SU-DHL-6 (cell line): ENCODE measurements around the gene HK1.
A peak's percentile ranks its signal among the peaks of the same experiment; 100 is the strongest.

Experiments used
- H2AFZ ChIP-seq: fragments of 200-600 bp; sonication (generic); 2 replicates; pipeline ENCODE4 v1.6.1; 2014; ENCODE audit warnings: low read depth, mild to moderate bottlenecking, moderate library complexity, mixed read lengths, antibody characterized with exemption, low read length; ENCODE audit not compliant: severe bottlenecking
- H3F3A ChIP-seq: fragments of 200-600 bp; shearing (Covaris generic); 2 replicates; pipeline ENCODE4 v1.6.0; 2016; ENCODE audit warnings: antibody characterized with exemption, mild to moderate bottlenecking; ENCODE audit not compliant: insufficient read depth
- H3K27ac ChIP-seq: fragments of 200-600 bp; sonication (generic); 2 replicates; pipeline ENCODE4 v1.5.1; 2016; ENCODE audit warnings: low read depth, mild to moderate bottlenecking, low read length, moderate library complexity, mixed read lengths
- H3K27me3 ChIP-seq: fragments of 200-600 bp; sonication (generic), shearing (Covaris generic); 2 replicates; pipeline ENCODE4 v1.6.0; 2014; ENCODE audit warnings: mild to moderate bottlenecking, low read length
- H3K36me3 ChIP-seq: fragments of 200-600 bp; sonication (generic); 2 replicates; pipeline ENCODE4 v1.6.1; 2014; ENCODE audit warnings: mild to moderate bottlenecking, low read length, mixed read lengths
- H3K4me2 ChIP-seq: fragments of 300-600, 200-600 bp; shearing (Covaris generic), sonication (generic); 2 replicates; pipeline ENCODE4 v1.6.0; 2014; ENCODE audit warnings: low read length, low read depth, mild to moderate bottlenecking; ENCODE audit not compliant: poor library complexity, severe bottlenecking
- H3K4me3 ChIP-seq: fragments of 200-600 bp; sonication (generic); 2 replicates; pipeline ENCODE4 v1.5.1; 2014; ENCODE audit warnings: antibody characterized with exemption, low read length, mild to moderate bottlenecking, mixed read lengths; ENCODE audit not compliant: insufficient read depth, poor library complexity, severe bottlenecking
- H3K79me2 ChIP-seq: fragments of 200-600 bp; sonication (generic); 2 replicates; pipeline ENCODE4 v1.6.1; 2014; ENCODE audit warnings: mild to moderate bottlenecking, low read length, moderate library complexity; ENCODE audit not compliant: insufficient read depth
- H3K9ac ChIP-seq: fragments of 200-600 bp; sonication (generic); 2 replicates; pipeline ENCODE4 v1.7.0; 2014; ENCODE audit warnings: mild to moderate bottlenecking, low read length
- H3K9me2 ChIP-seq: fragments of 200-600 bp; sonication (generic); replicated peaks from 2 replicates; pipeline ENCODE4 v1.6.1; 2014; ENCODE audit warnings: low read length; ENCODE audit not compliant: insufficient read depth
- H3K9me3 ChIP-seq: fragments of 200-600 bp; sonication (generic); 2 replicates; pipeline ENCODE4 v1.6.1; 2014; ENCODE audit warnings: low read length, mixed read lengths; ENCODE audit not compliant: insufficient read depth
- H4K20me1 ChIP-seq: fragments of 200-600 bp; sonication (generic); 2 replicates; pipeline ENCODE4 v1.6.1; 2014; ENCODE audit warnings: low read depth, mild to moderate bottlenecking, antibody characterized with exemption, low read length, moderate library complexity, mixed read lengths
- CTCF ChIP-seq: fragments of 200-600 bp; sonication (generic); IDR thresholded peaks from one replicate; pipeline ENCODE4 v1.5.1; 2017; ENCODE audit warnings: antibody characterized with exemption, mild to moderate bottlenecking, low read length, moderate library complexity; ENCODE audit not compliant: insufficient read depth, poor library complexity, severe bottlenecking
- EZH2phosphoT487 ChIP-seq: fragments of 200-600 bp; sonication (generic), shearing (Covaris generic); conservative IDR thresholded peaks from 2 replicates; pipeline ENCODE4 v1.6.1; 2018; ENCODE audit warnings: mild to moderate bottlenecking, antibody characterized with exemption, low read length, moderate library complexity, mixed read lengths

HK1 gene

GRCh38 chr10:69317626-69318105 is 39.4 kb downstream of the HK1 start:
- H3K9me2 ChIP-seq, result no peaks in the 10 kb centered on the region
- no peaks in the 10 kb centered on the region for H3K27me3 ChIP-seq
- TF ChIP-seq EZH2phosphoT487, result no peak
- no peak for TF ChIP-seq CTCF
- H3K9me3 ChIP-seq, result no peaks in the 10 kb centered on the region
- H3K4me2 ChIP-seq, result peak overlapping the region; percentile 62
- peak overlapping the region; percentile 91 for H3K4me3 ChIP-seq
- H2AFZ ChIP-seq, result peak overlapping the region; percentile 87
- H3F3A ChIP-seq, result peaks cover 13% of the 10 kb centered on the region
- peak overlapping the region; percentile 81 for H3K9ac ChIP-seq
- peaks cover 17% of the 10 kb centered on the region; the same call in 1 of the 2 replicates for H3K79me2 ChIP-seq
- peak overlapping the region; percentile 61 for H3K27ac ChIP-seq
- no peaks in the 10 kb centered on the region for H3K36me3 ChIP-seq
- H4K20me1 ChIP-seq, result no peaks in the 10 kb centered on the region

DNA sequence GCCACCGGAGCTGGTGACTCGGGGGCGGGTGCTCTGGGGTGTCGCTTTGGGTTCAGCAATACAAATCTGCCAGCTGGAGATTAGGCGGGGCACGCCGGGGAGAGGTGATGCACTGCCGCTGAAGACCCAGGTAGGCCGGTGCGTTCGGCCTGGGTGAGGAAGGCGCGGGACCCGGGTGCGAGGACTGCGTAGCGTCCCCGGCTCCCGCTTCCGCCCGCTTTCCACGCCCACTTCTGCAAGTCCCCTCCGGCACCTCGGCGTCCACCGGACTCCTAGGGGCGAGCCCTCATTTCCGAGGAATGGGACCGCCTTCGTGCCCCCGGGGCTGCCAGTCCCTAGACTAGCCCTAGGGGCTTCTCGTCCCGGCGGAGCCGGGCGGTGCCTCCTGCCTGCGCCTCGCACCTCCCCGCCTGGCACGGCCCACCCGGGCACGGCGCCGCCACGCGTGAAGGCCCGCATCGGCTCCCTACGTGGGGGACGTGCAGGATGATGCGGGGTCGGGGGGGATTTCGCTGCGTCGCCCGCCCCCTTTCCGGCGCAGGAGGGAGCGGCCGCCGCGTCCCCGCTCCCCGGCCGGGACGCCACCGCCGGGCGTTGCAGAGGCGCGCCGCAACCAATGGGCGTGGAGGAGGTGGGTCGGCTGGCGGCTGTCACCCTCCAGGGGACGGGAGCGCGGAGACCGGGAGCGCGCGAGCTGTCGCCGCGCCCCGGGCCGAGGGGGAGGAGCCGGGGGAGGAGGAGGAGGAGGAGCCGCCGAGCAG is 40.0 kb downstream of the HK1 start:
- H3F3A ChIP-seq, result peaks cover 13% of the 10 kb centered on the region
- peak overlapping the region; percentile 81 for H3K9ac ChIP-seq
- peak overlapping the region; percentile 61 for H3K27ac ChIP-seq
- no peaks in the 10 kb centered on the region for H3K9me2 ChIP-seq
- H3K79me2 ChIP-seq, result peaks cover 17% of the 10 kb centered on the region; the same call in 1 of the 2 replicates
- H4K20me1 ChIP-seq, result no peaks in the 10 kb centered on the region
- peak overlapping the region; percentile 73 for H3K4me2 ChIP-seq
- no peaks in the 10 kb centered on the region for H3K27me3 ChIP-seq
- no peaks in the 10 kb centered on the region for H3K36me3 ChIP-seq
- H3K4me3 ChIP-seq, result peak overlapping the region; percentile 91
- TF ChIP-seq EZH2phosphoT487, result no peak
- TF ChIP-seq CTCF, result no peak
- H2AFZ ChIP-seq, result peak overlapping the region; percentile 87
- no peaks in the 10 kb centered on the region for H3K9me3 ChIP-seq

DNA sequence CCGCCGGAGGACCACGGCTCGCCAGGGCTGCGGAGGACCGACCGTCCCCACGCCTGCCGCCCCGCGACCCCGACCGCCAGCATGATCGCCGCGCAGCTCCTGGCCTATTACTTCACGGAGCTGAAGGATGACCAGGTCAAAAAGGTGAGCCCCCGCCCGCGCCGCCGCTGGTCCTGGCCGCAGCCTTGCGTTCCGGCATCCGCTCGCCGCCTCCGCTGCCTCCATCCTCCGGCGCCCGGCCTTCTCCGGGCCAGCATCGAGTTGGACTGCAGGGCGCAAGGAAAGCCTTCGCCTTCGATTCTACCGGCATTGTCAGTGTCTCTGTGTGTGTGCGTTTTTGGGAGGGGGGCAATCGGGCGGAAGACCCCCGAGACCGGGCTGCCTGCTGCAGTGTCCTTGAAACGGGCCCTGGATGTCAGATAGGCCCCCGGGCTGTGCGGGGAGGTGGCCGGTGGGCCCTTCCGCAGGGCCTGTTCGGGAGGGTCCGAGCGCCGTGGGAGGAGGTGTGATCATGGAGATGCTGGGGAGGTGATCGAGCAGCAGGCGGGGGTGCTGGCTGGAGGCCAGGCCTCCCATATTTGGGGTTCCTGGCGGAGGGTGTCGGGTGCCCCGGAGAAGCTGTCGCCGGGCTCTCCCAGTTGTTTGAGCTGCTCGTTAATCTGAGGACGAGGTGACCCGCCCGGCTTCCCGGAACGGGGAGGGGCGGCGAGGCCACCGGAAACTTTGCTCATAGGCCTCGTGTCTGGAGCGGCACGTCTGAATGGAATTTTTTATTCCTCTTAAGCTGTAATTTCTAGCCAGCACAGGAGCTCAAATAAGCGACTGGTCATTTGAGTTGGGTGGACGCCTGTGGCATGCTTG is 40.8 kb downstream of the HK1 start:
- TF ChIP-seq EZH2phosphoT487, result no peak
- no peak for TF ChIP-seq CTCF
- Histone ChIP-seq H2AFZ (peak overlapping the region; percentile 64), H3K79me2 (peaks cover 17% of the 10 kb centered on the region; the same call in 1 of the 2 replicates), H3K4me3 (peak overlapping the region; percentile 91), H3K9me3 (no peaks in the 10 kb centered on the region), H3K4me2 (peak overlapping the region; percentile 73), H3F3A (peaks cover 13% of the 10 kb centered on the region), H3K9ac (peak overlapping the region; percentile 81), H3K27me3 (no peaks in the 10 kb centered on the region), H3K9me2 (no peaks in the 10 kb centered on the region), H4K20me1 (no peaks in the 10 kb centered on the region), H3K27ac (no peak overlapping the region), H3K36me3 (no peaks in the 10 kb centered on the region)
